HG02798 (cell line): ENCODE measurements around the gene SSU72.
"Not testable (repeated sequence)": the region's sequence is repeated elsewhere in the genome, so short reads cannot be mapped to it uniquely, and the experiment has no call there.

ENCODE experiments used
- ATAC-seq: cut with Tn5 transposase; IDR thresholded peaks from one replicate; pipeline ENCODE4 v1.9.1; 2021; ENCODE audit warnings: mild to moderate bottlenecking; ENCODE audit not compliant: unreplicated experiment, poor library complexity

The SSU72 gene

GRCh38 chr1:1512425-1512824 is 62.2 kb downstream of the SSU72 start:
- not testable (repeated sequence) for ATAC-seq

GRCh38 chr1:1511533-1512285 is 63.0 kb downstream of the SSU72 start, which contains the start of gene ATAD3A:
Gene ATAD3A (plus strand): TSS chr1:1512162. CDS start chr1:1512269, 107 bp downstream.
- peak; percentile 94 for ATAC-seq

- no peak for ATAC-seq
Measured at GRCh38 chr1:1510912-1511532, 63.6 kb downstream of the SSU72 start.

- ATAC-seq, result not testable (repeated sequence)
Measured at GRCh38 chr1:1509465-1509850, 65.2 kb downstream of the SSU72 start.

- not testable (repeated sequence) for ATAC-seq
Measured at GRCh38 chr1:1508775-1509464, 65.7 kb downstream of the SSU72 start.

- no peak for ATAC-seq
Measured at GRCh38 chr1:1507305-1507704, 67.4 kb downstream of the SSU72 start.

- not testable (repeated sequence) for ATAC-seq
Measured at GRCh38 chr1:1505801-1506200, 68.9 kb downstream of the SSU72 start.

GRCh38 chr1:1505366-1505798 is 69.3 kb downstream of the SSU72 start:
- peak; percentile 51 for ATAC-seq

GRCh38 chr1:1504777-1505365 is 69.8 kb downstream of the SSU72 start:
- not testable (repeated sequence) for ATAC-seq

GRCh38 chr1:1495461-1495975 is 79.1 kb downstream of the SSU72 start:
- not testable (repeated sequence) for ATAC-seq

- ATAC-seq, result not testable (repeated sequence)
Measured at GRCh38 chr1:1494311-1494710, 80.4 kb downstream of the SSU72 start.
